ENCODE results near the gene PRAC1.

DNA sequence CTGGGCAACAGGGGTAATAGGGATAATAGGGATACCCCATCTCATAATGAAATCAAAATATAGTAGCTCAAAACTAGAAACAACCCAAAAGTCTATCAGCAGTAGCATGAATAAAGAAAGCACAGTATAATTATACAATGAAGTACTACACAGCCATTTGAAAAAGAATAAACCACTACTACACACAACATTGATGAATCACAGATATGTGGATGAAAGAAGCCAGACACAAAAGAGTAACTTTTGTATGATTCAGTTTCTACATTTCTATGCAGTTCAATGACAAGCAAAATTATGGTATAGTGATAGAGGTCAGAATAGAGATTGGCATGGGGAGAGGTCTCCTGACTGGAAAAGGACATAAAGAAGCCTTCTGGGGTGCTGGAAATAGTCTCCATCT, 9.0 kb upstream of the PRAC1 start:
- TF ChIP-seq CTCF (IDR thresholded peaks at IDR 0.05; ENCODE audit: low read depth, low read length) (no peak), POLR2A (IDR thresholded peaks at IDR 0.05; ENCODE audit: extremely low read depth, insufficient read length) (no peak)

Measured in NB4 (cell line).